WTC11 (cell line): ENCODE results near the gene AMOT. TPM values are rescaled to one million over a fixed set of nuclear protein-coding genes. Genes with fewer than 3 reads are reported as not detected.

ENCODE experiments used
- ATAC-seq: fragments of 200-7000 bp; cut with Tn5 transposase; 2 replicates; pipeline ENCODE4 v1.10.0; 2021; ENCODE audit warnings: mild to moderate bottlenecking, moderate library complexity
- CTCF ChIA-PET: fragments of 300-600 bp; sonication (Branson Sonifier 250); formaldehyde crosslinking; loops from one replicate; lab custom pipeline; 2021; ENCODE audit warnings: antibody characterized with exemption; lab: Charles Lee
- POLR2A ChIA-PET: fragments of 350-600 bp; sonication (Branson Sonifier 250); formaldehyde crosslinking; loops from one replicate; lab custom pipeline; 2021; ENCODE audit warnings: antibody characterized with exemption; lab: Charles Lee
- DNase-seq: peaks from one replicate; pipeline ENCODE4 v3.0.0; 2021; ENCODE audit warnings: low spot score
- H3K27ac Mint-ChIP-seq: 2 replicates; pipeline ENCODE4 v1.8.0; 2021; ENCODE audit warnings: mixed read lengths
- H3K27me3 Mint-ChIP-seq: 2 replicates; pipeline ENCODE4 v1.8.0; 2021; ENCODE audit warnings: low read depth, mild to moderate bottlenecking, moderate library complexity, mixed read lengths
- H3K36me3 Mint-ChIP-seq: 2 replicates; pipeline ENCODE4 v1.8.0; 2021; ENCODE audit warnings: mixed read lengths
- H3K4me1 Mint-ChIP-seq: 2 replicates; pipeline ENCODE4 v1.8.0; 2022; ENCODE audit warnings: mixed read lengths
- H3K4me3 Mint-ChIP-seq: 2 replicates; pipeline ENCODE4 v1.8.0; 2021; ENCODE audit warnings: mild to moderate bottlenecking, moderate library complexity, mixed read lengths
- H3K9me3 Mint-ChIP-seq: 2 replicates; pipeline ENCODE4 v1.8.0; 2021; ENCODE audit warnings: mixed read lengths
- ATF1 ChIP-seq: sonication (generic); formaldehyde crosslinking; IDR thresholded peaks from 2 replicates; pipeline ENCODE4 v1.8.1; 2023; ENCODE audit warnings: mild to moderate bottlenecking, moderate library complexity, missing genetic modification reagents
- EMX1 ChIP-seq: fragments of 250-450 bp; sonication (Bioruptor Pico); IDR thresholded peaks from 2 replicates; pipeline ENCODE4 v1.8.0; 2021; ENCODE audit warnings: mild to moderate bottlenecking
- FOXJ3 ChIP-seq: sonication (generic); formaldehyde crosslinking; IDR thresholded peaks from 2 replicates; pipeline ENCODE4 v1.9.0; 2021; ENCODE audit warnings: missing genetic modification reagents, mild to moderate bottlenecking, borderline replicate concordance
- GTF2I ChIP-seq: fragments of 250-450 bp; sonication (Bioruptor Pico); conservative IDR thresholded peaks from 2 replicates; pipeline ENCODE4 v1.4.0; 2021; ENCODE audit warnings: mild to moderate bottlenecking
- JAZF1 ChIP-seq: fragments of 250-450 bp; sonication (Bioruptor Pico); IDR thresholded peaks from 2 replicates; pipeline ENCODE4 v1.9.0; 2021; ENCODE audit warnings: moderate library complexity, mild to moderate bottlenecking, inconsistent platforms
- KAT7 ChIP-seq: sonication (generic); formaldehyde crosslinking; IDR thresholded peaks from 2 replicates; pipeline ENCODE4 v1.8.1; 2023; ENCODE audit warnings: missing genetic modification reagents, mild to moderate bottlenecking, borderline replicate concordance
- OVOL2 ChIP-seq: fragments of 250-450 bp; sonication (Bioruptor Pico); IDR thresholded peaks from 2 replicates; pipeline ENCODE4 v1.9.0; 2021; ENCODE audit warnings: mild to moderate bottlenecking, borderline replicate concordance
- TEAD4 ChIP-seq: sonication (generic); formaldehyde crosslinking; IDR thresholded peaks from 2 replicates; pipeline ENCODE4 v1.8.0; 2022; ENCODE audit warnings: mild to moderate bottlenecking, missing genetic modification reagents
- total RNA-seq: library from RNA; stranded (reverse); gene quantifications from 3 replicates; pipeline ENCODE4 v1.2.3, GENCODE V29; 2021
- TF ChIP-seq, protein P1 (sequence below): fragments of 250-450 bp; sonication (Bioruptor Pico); IDR thresholded peaks from 2 replicates; pipeline ENCODE4 v1.8.0; 2021; ENCODE audit warnings: mild to moderate bottlenecking
- TF ChIP-seq, protein P2 (sequence below): sonication (generic); formaldehyde crosslinking; IDR thresholded peaks from 2 replicates; pipeline ENCODE4 v1.8.0; 2022; ENCODE audit warnings: missing genetic modification reagents
- TF ChIP-seq, protein P3 (sequence below): sonication (generic); formaldehyde crosslinking; IDR thresholded peaks from 2 replicates; pipeline ENCODE4 v1.8.1; 2023; ENCODE audit warnings: mild to moderate bottlenecking, moderate library complexity, missing genetic modification reagents
- TF ChIP-seq, protein P4 (sequence below): sonication (generic); formaldehyde crosslinking; IDR thresholded peaks from 2 replicates; pipeline ENCODE4 v1.8.1; 2022; ENCODE audit warnings: missing genetic modification reagents, borderline replicate concordance

AMOT gene
- total RNA-seq, 1 experiment from 2014 or later = 7.2 TPM

DNA sequence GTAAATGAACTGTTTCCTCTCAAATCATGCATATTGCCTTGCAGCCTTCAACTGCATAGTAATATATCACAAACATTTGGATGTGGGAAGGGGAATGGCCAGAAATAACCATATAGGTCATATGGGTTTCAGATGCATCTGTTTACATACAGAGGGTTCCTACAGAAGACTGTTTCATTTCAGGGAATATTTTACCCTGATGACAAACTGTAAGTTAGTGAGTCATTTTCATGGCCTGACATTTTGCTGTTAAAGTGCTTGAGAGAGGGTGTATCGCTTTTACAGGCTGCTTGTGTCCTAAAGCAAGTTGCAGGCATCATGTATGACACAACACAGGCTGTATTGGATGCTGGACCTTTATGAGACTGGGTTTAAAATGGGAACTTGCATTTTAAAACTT is 25.5 kb upstream of the AMOT start (continued):
- no peak for TF ChIP-seq TEAD4 (CRISPR knock-in tag)
- TF ChIP-seq, protein P1, sequence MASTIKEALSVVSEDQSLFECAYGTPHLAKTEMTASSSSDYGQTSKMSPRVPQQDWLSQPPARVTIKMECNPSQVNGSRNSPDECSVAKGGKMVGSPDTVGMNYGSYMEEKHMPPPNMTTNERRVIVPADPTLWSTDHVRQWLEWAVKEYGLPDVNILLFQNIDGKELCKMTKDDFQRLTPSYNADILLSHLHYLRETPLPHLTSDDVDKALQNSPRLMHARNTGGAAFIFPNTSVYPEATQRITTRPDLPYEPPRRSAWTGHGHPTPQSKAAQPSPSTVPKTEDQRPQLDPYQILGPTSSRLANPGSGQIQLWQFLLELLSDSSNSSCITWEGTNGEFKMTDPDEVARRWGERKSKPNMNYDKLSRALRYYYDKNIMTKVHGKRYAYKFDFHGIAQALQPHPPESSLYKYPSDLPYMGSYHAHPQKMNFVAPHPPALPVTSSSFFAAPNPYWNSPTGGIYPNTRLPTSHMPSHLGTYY (CRISPR knock-in tag) = no peak
- no peak for TF ChIP-seq ATF1 (CRISPR knock-in tag)
- TF ChIP-seq, protein P2, sequence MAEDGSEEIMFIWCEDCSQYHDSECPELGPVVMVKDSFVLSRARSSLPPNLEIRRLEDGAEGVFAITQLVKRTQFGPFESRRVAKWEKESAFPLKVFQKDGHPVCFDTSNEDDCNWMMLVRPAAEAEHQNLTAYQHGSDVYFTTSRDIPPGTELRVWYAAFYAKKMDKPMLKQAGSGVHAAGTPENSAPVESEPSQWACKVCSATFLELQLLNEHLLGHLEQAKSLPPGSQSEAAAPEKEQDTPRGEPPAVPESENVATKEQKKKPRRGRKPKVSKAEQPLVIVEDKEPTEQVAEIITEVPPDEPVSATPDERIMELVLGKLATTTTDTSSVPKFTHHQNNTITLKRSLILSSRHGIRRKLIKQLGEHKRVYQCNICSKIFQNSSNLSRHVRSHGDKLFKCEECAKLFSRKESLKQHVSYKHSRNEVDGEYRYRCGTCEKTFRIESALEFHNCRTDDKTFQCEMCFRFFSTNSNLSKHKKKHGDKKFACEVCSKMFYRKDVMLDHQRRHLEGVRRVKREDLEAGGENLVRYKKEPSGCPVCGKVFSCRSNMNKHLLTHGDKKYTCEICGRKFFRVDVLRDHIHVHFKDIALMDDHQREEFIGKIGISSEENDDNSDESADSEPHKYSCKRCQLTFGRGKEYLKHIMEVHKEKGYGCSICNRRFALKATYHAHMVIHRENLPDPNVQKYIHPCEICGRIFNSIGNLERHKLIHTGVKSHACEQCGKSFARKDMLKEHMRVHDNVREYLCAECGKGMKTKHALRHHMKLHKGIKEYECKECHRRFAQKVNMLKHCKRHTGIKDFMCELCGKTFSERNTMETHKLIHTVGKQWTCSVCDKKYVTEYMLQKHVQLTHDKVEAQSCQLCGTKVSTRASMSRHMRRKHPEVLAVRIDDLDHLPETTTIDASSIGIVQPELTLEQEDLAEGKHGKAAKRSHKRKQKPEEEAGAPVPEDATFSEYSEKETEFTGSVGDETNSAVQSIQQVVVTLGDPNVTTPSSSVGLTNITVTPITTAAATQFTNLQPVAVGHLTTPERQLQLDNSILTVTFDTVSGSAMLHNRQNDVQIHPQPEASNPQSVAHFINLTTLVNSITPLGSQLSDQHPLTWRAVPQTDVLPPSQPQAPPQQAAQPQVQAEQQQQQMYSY = no peak
- no peak for TF ChIP-seq JAZF1 (CRISPR knock-in tag)
- TF ChIP-seq, protein P3, sequence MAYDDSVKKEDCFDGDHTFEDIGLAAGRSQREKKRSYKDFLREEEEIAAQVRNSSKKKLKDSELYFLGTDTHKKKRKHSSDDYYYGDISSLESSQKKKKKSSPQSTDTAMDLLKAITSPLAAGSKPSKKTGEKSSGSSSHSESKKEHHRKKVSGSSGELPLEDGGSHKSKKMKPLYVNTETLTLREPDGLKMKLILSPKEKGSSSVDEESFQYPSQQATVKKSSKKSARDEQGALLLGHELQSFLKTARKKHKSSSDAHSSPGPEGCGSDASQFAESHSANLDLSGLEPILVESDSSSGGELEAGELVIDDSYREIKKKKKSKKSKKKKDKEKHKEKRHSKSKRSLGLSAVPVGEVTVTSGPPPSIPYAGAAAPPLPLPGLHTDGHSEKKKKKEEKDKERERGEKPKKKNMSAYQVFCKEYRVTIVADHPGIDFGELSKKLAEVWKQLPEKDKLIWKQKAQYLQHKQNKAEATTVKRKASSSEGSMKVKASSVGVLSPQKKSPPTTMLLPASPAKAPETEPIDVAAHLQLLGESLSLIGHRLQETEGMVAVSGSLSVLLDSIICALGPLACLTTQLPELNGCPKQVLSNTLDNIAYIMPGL (CRISPR knock-in tag) = no peak

DNA sequence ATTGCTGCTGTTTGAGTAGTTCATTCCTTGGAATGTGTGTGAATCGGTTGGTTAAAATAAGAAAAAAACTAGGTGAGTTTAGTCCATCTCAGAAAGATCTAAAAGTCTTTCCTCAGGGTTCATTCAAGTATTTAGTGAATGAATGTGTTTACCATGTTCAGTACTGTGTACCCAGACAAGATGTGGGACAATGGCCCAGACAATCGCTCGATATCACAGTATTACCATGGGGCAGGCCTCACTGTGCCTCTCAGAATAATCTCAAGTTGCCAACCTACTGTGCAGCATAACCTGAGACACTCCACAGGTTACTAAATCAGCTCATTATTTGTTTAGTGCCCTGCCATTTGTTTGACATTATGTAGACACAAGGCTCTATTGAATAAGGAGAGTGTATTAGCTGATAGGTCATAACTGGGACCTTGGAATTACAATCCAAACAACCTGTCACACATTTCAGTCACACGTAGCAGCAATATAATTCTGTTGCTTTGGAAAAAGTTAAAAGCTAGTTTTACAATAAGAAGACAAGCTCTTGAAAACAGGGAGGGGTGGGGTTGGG is 24.9 kb upstream of the AMOT start:
- H3K9me3 Mint-ChIP-seq = no peaks in the 10 kb centered on the region
- DNase-seq = no peak
- CTCF ChIA-PET = no interaction called here
- TF ChIP-seq FOXJ3 (CRISPR knock-in tag) (no peak), OVOL2 (no peak), TEAD4 (CRISPR knock-in tag) (no peak), JAZF1 (CRISPR knock-in tag) (no peak), GTF2I (CRISPR knock-in tag) (no peak), EMX1 (CRISPR knock-in tag) (no peak), KAT7 (CRISPR knock-in tag) (no peak)
- TF ChIP-seq, protein P4, sequence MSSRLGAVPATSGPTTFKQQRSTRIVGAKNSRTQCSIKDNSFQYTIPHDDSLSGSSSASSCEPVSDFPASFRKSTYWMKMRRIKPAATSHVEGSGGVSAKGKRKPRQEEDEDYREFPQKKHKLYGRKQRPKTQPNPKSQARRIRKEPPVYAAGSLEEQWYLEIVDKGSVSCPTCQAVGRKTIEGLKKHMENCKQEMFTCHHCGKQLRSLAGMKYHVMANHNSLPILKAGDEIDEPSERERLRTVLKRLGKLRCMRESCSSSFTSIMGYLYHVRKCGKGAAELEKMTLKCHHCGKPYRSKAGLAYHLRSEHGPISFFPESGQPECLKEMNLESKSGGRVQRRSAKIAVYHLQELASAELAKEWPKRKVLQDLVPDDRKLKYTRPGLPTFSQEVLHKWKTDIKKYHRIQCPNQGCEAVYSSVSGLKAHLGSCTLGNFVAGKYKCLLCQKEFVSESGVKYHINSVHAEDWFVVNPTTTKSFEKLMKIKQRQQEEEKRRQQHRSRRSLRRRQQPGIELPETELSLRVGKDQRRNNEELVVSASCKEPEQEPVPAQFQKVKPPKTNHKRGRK (CRISPR knock-in tag) = no peak
- TF ChIP-seq, protein P2 = no peak
- TF ChIP-seq, all 79 proteins: peak for 0
- Mint-ChIP-seq H3K27ac (no peak overlapping the region), H3K4me3 (no peak overlapping the region), H3K4me1 (peaks cover 4% of the 10 kb centered on the region), H3K36me3 (no peaks in the 10 kb centered on the region), H3K27me3 (no peaks in the 10 kb centered on the region)
- POLR2A ChIA-PET = no interaction called here
- no peak for ATAC-seq
